H9 (cell line): ENCODE results near the gene CLPSL1. TPM values are rescaled to one million over a fixed set of nuclear protein-coding genes. Genes with fewer than 3 reads are reported as not detected.

Experiments
- DNase-seq: peaks from one replicate; pipeline ENCODE4 v3.0.0-alpha.2; 2017
- H2AFZ ChIP-seq: one replicate; pipeline ENCODE4 v1.6.1; 2013; ENCODE audit warnings: mild to moderate bottlenecking, low read length, control low read depth, moderate library complexity
- H2AK5ac ChIP-seq: 2 replicates; pipeline ENCODE4 v1.6.1; 2013; ENCODE audit warnings: low read length, control low read depth, mixed read lengths; ENCODE audit not compliant: insufficient read length
- H2BK120ac ChIP-seq: one replicate; pipeline ENCODE4 v1.6.1; 2013; ENCODE audit warnings: low read depth, mild to moderate bottlenecking, low read length, control low read depth, inconsistent platforms; ENCODE audit not compliant: poor library complexity, severe bottlenecking
- H2BK12ac ChIP-seq: 2 replicates; pipeline ENCODE4 v1.6.1; 2013; ENCODE audit warnings: low read length, control low read depth, mixed read lengths, low read depth; ENCODE audit not compliant: insufficient read length
- H2BK15ac ChIP-seq: 2 replicates; pipeline ENCODE4 v1.6.1; 2013; ENCODE audit warnings: low read depth, low read length, control low read depth
- H2BK20ac ChIP-seq: one replicate; pipeline ENCODE4 v1.6.1; 2013; ENCODE audit warnings: low read depth, mild to moderate bottlenecking, low read length, control low read depth, inconsistent platforms; ENCODE audit not compliant: poor library complexity, severe bottlenecking
- H2BK5ac ChIP-seq: 2 replicates; pipeline ENCODE4 v1.6.1; 2013; ENCODE audit warnings: low read length, control low read depth, mixed read lengths; ENCODE audit not compliant: insufficient read length
- H3K14ac ChIP-seq: 2 replicates; pipeline ENCODE4 v1.6.1; 2013; ENCODE audit warnings: low read length, control low read depth; ENCODE audit not compliant: insufficient read depth
- H3K18ac ChIP-seq: 2 replicates; pipeline ENCODE4 v1.6.1; 2013; ENCODE audit warnings: low read depth, mild to moderate bottlenecking, mixed read lengths, low read length, control low read depth; ENCODE audit not compliant: insufficient read length
- H3K23ac ChIP-seq: 2 replicates; pipeline ENCODE4 v1.6.1; 2013; ENCODE audit warnings: low read length, control low read depth, mixed read lengths, low read depth; ENCODE audit not compliant: insufficient read length
- H3K23me2 ChIP-seq: 2 replicates; pipeline ENCODE4 v1.6.1; 2013; ENCODE audit warnings: low read depth, mild to moderate bottlenecking, mixed read lengths, low read length, control low read depth; ENCODE audit not compliant: insufficient read length, poor library complexity, severe bottlenecking
- H3K27ac ChIP-seq: 2 replicates; pipeline ENCODE4 v1.5.1; 2013; ENCODE audit warnings: low read length, control low read depth, mixed read lengths, low read depth; ENCODE audit not compliant: insufficient read length
- H3K27me3 ChIP-seq: 2 replicates; pipeline ENCODE4 v1.6.1; 2013; ENCODE audit warnings: low read length, control low read depth, inconsistent platforms; ENCODE audit not compliant: insufficient read depth
- H3K4ac ChIP-seq: 2 replicates; pipeline ENCODE4 v1.6.1; 2013; ENCODE audit warnings: low read depth, mild to moderate bottlenecking, control low read depth, inconsistent platforms, low read length, moderate library complexity
- H3K4me1 ChIP-seq: 2 replicates; pipeline ENCODE4 v1.6.1; 2013; ENCODE audit warnings: low read length, control low read depth, inconsistent platforms; ENCODE audit not compliant: insufficient read depth
- H3K4me2 ChIP-seq: 2 replicates; pipeline ENCODE4 v1.6.1; 2013; ENCODE audit warnings: low read length, control low read depth, mixed read lengths; ENCODE audit not compliant: insufficient read length, insufficient read depth
- H3K56ac ChIP-seq: 2 replicates; pipeline ENCODE4 v1.6.1; 2013; ENCODE audit warnings: low read depth, mild to moderate bottlenecking, mixed read lengths, low read length, control low read depth; ENCODE audit not compliant: insufficient read length
- H3K79me1 ChIP-seq: 2 replicates; pipeline ENCODE4 v1.6.1; 2013; ENCODE audit warnings: low read depth, mild to moderate bottlenecking, moderate library complexity, low read length, control low read depth, inconsistent platforms; ENCODE audit not compliant: insufficient read depth, poor library complexity, severe bottlenecking
- H3K79me2 ChIP-seq: 2 replicates; pipeline ENCODE4 v1.6.1; 2013; ENCODE audit warnings: low read length, control low read depth, inconsistent platforms; ENCODE audit not compliant: insufficient read depth
- H3K9ac ChIP-seq: 2 replicates; pipeline ENCODE4 v1.6.1; 2013; ENCODE audit warnings: low read length, control low read depth, mixed read lengths; ENCODE audit not compliant: insufficient read length; ENCODE audit errors: extremely low read depth
- H3K9me3 ChIP-seq: one replicate; pipeline ENCODE4 v1.6.1; 2013; ENCODE audit warnings: low read depth, low read length, inconsistent platforms; ENCODE audit not compliant: control insufficient read depth
- H3T11ph ChIP-seq: one replicate; pipeline ENCODE4 v1.6.1; 2013; ENCODE audit warnings: mild to moderate bottlenecking, low read length, control low read depth, inconsistent platforms
- H4K20me1 ChIP-seq: one replicate; pipeline ENCODE4 v1.6.1; 2013; ENCODE audit not compliant: control insufficient read depth, insufficient read length, insufficient read depth
- H4K5ac ChIP-seq: 2 replicates; pipeline ENCODE4 v1.6.1; 2013; ENCODE audit warnings: low read depth, mild to moderate bottlenecking, mixed read lengths, low read length, control low read depth; ENCODE audit not compliant: insufficient read length
- H4K8ac ChIP-seq: replicated peaks from 2 replicates; pipeline ENCODE4 v1.6.1; 2013; ENCODE audit warnings: low read length, control low read depth, mixed read lengths, low read depth; ENCODE audit not compliant: insufficient read length
- H4K91ac ChIP-seq: 2 replicates; pipeline ENCODE4 v1.6.1; 2013; ENCODE audit warnings: low read depth, mild to moderate bottlenecking, moderate library complexity, mixed read lengths, low read length, control low read depth; ENCODE audit not compliant: insufficient read length
- H3K27ac Mint-ChIP-seq, 3 experiments: 2 replicates in 2 of 3; 3 replicates in 1 of 3; pipeline ENCODE4 v1.8.0; 2020 to 2021; ENCODE audit warnings: mixed read lengths in 3 of 3, mild to moderate bottlenecking in 1 of 3, moderate library complexity in 1 of 3
- H3K27me3 Mint-ChIP-seq: 2 replicates; pipeline ENCODE4 v1.8.0; 2021; ENCODE audit warnings: low read depth, mild to moderate bottlenecking, moderate library complexity, mixed read lengths
- H3K36me3 Mint-ChIP-seq, 3 experiments: 2 replicates in 2 of 3; 3 replicates in 1 of 3; pipeline ENCODE4 v1.8.0; 2020 to 2021; ENCODE audit warnings: low read depth in 3 of 3, mixed read lengths in 3 of 3; ENCODE audit not compliant: insufficient read depth in 1 of 3
- H3K4me1 Mint-ChIP-seq, 2 experiments: 2 replicates each; pipeline ENCODE4 v1.8.0; 2020; ENCODE audit warnings: mixed read lengths in 2 of 2
- H3K4me3 Mint-ChIP-seq, 2 experiments: 2 replicates in 1 of 2; 3 replicates in 1 of 2; pipeline ENCODE4 v1.8.0; 2020 to 2021; ENCODE audit warnings: mild to moderate bottlenecking in 2 of 2, mixed read lengths in 2 of 2, moderate library complexity in 1 of 2
- H3K9me3 Mint-ChIP-seq, 2 experiments: 2 replicates in 1 of 2; 3 replicates in 1 of 2; pipeline ENCODE4 v1.8.0; 2020; ENCODE audit warnings: mild to moderate bottlenecking in 2 of 2, mixed read lengths in 2 of 2, moderate library complexity in 1 of 2
- WGBS: extraction: QIAGEN DNeasy Blood & Tissue Kit; methylation state at CpG from one replicate; pipeline ENCODE4 v1.1.7; 2013; ENCODE audit warnings: missing lambda C conversion rate, low lambda C conversion rate, mixed read lengths; ENCODE audit not compliant: insufficient read length; ENCODE audit errors: extremely low coverage; 5-methylcytosine and 5-hydroxymethylcytosine counted together
- total RNA-seq: library from RNA; stranded (reverse); gene quantifications from 2 replicates; pipeline ENCODE4 v1.2.1, GENCODE V29; 2021
- TF ChIP-seq, protein P1 (sequence below): fragments of 200-600 bp; sonication (generic); conservative IDR thresholded peaks from 3 replicates; pipeline ENCODE4 v1.8.0; 2021; ENCODE audit warnings: antibody characterized with exemption, mild to moderate bottlenecking

Gene CLPSL1
- total RNA-seq, 1 experiment from 2014 or later: not detected

DNA sequence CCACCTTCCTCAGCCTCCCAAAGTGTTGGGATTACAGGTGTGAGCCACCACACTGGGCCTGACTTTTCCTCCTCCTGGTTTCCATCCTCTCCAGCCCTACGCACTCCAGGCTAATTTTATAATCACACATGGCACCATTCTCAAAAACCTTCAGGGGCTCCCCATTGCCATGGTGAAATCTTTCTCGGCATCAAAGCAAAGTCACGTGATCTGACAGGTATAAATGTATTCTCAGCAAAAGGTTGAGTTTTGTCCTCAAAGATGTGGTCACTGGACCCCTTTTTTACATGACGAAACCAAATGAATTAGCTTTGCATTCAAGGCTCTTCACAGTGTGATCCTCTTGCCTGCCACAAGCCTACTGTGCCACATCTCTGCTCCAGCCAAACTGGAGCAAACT lies 28.5 kb upstream of the CLPSL1 start:
- Histone ChIP-seq H3K79me1 (no peaks in the 10 kb centered on the region), H3K23ac (no peak overlapping the region), H2AFZ (no peak overlapping the region), H2BK20ac (no peak overlapping the region), H3K23me2 (no peaks in the 10 kb centered on the region), H3T11ph (no peak overlapping the region), H3K79me2 (no peaks in the 10 kb centered on the region), H3K4me1 (peaks cover 12% of the 10 kb centered on the region; the same call in 1 of the 2 replicates), H3K18ac (no peak overlapping the region), H2BK15ac (no peak overlapping the region), H3K4me2 (no peak overlapping the region), H3K56ac (no peak overlapping the region), H4K5ac (no peak overlapping the region), H3K14ac (no peak overlapping the region), H3K4ac (no peak overlapping the region), H3K27me3 (no peaks in the 10 kb centered on the region), H3K9ac (no peak overlapping the region), H2BK120ac (no peak overlapping the region), H4K20me1 (no peaks in the 10 kb centered on the region), H2AK5ac (no peak overlapping the region), H2BK5ac (no peak overlapping the region), H3K9me3 (no peaks in the 10 kb centered on the region), H4K91ac (no peak overlapping the region), H3K27ac (no peak overlapping the region), H2BK12ac (no peak overlapping the region), H4K8ac (no peak overlapping the region)
- Mint-ChIP-seq H3K4me1 (peaks cover 25 to 26% of the 10 kb centered on the region in 2 experiments), H3K4me3 (no peak overlapping the region), H3K36me3 (peaks cover 0 to 11% (median 3%) of the 10 kb centered on the region in 3 experiments; a peak in 4 of 7 replicates), H3K9me3 (peaks cover 3 to 9% of the 10 kb centered on the region in 2 experiments), H3K27ac (no peak overlapping the region), H3K27me3 (no peaks in the 10 kb centered on the region; the same call in none of the 2 replicates)
- TF ChIP-seq, protein P1, sequence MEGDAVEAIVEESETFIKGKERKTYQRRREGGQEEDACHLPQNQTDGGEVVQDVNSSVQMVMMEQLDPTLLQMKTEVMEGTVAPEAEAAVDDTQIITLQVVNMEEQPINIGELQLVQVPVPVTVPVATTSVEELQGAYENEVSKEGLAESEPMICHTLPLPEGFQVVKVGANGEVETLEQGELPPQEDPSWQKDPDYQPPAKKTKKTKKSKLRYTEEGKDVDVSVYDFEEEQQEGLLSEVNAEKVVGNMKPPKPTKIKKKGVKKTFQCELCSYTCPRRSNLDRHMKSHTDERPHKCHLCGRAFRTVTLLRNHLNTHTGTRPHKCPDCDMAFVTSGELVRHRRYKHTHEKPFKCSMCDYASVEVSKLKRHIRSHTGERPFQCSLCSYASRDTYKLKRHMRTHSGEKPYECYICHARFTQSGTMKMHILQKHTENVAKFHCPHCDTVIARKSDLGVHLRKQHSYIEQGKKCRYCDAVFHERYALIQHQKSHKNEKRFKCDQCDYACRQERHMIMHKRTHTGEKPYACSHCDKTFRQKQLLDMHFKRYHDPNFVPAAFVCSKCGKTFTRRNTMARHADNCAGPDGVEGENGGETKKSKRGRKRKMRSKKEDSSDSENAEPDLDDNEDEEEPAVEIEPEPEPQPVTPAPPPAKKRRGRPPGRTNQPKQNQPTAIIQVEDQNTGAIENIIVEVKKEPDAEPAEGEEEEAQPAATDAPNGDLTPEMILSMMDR: no peak
- no CpG with 5 or more reads among the region's 4 CpGs for WGBS
- no peak for DNase-seq
